Naive thymus-derived CD4-positive, alpha-beta T cell (primary cell): Measurements from ENCODE around the gene PDP2. TPM values are rescaled to one million over a fixed set of nuclear protein-coding genes. Genes with fewer than 3 reads are reported as not detected.
A peak's percentile ranks its signal among the peaks of the same experiment; 100 is the strongest.

Experiments
- ATAC-seq: fragments of 150-1000 bp; cut with Tn5 transposase; 2 replicates; pipeline ENCODE4 v1.10.0; 2021; ENCODE audit warnings: mild to moderate bottlenecking, moderate library complexity
- CTCF ChIA-PET: fragments of 350-600 bp; sonication (Branson Sonifier 250); formaldehyde crosslinking; loops from one replicate; lab custom pipeline; 2021; ENCODE audit warnings: antibody characterized with exemption; lab: Charles Lee
- POLR2A ChIA-PET: fragments of 350-600 bp; sonication (Branson Sonifier 250); formaldehyde crosslinking; loops from one replicate; lab custom pipeline; 2021; ENCODE audit warnings: antibody characterized with exemption, inconsistent platforms; lab: Charles Lee
- DNase-seq, 9 donors: peaks; one replicate each; pipeline versions ENCODE4 v3.0.0 to v3.0.0-alpha.2; 2020 to 2022; ENCODE audit warnings: mixed read lengths in 1 of 9
- H3K27ac ChIP-seq: one replicate; pipeline ENCODE4 v1.7.0; 2013; ENCODE audit warnings: mild to moderate bottlenecking, low read depth, low read length, moderate library complexity
- H3K27me3 ChIP-seq, 2 donors: one replicate each; pipeline ENCODE4 v1.7.0; 2013; ENCODE audit warnings: low read length in 2 of 2, mild to moderate bottlenecking in 2 of 2, moderate library complexity in 2 of 2; ENCODE audit not compliant: control insufficient read depth in 2 of 2, insufficient read depth in 2 of 2
- H3K36me3 ChIP-seq, 3 experiments: 1 replicate in 2 of 3; 2 replicates in 1 of 3; pipeline ENCODE4 v1.7.0; 2013; ENCODE audit warnings: low read length in 3 of 3, mild to moderate bottlenecking in 3 of 3, moderate library complexity in 1 of 3; ENCODE audit not compliant: insufficient read depth in 3 of 3, control insufficient read depth in 2 of 3
- H3K4me1 ChIP-seq, 2 donors: one replicate each; pipeline ENCODE4 v1.7.0; 2013; ENCODE audit warnings: low read length in 2 of 2, mild to moderate bottlenecking in 2 of 2, moderate library complexity in 1 of 2; ENCODE audit not compliant: control insufficient read depth in 2 of 2, insufficient read depth in 2 of 2
- H3K4me3 ChIP-seq: 2 replicates; pipeline ENCODE4 v1.7.0; 2013; ENCODE audit warnings: mild to moderate bottlenecking, low read length
- H3K9me3 ChIP-seq, 3 experiments: 1 replicate in 2 of 3; 2 replicates in 1 of 3; pipeline ENCODE4 v1.7.0; 2013; ENCODE audit warnings: low read length in 3 of 3; ENCODE audit not compliant: control insufficient read depth in 2 of 3
- H3K27ac Mint-ChIP-seq, 9 donors: one replicate each; pipeline ENCODE4 v1.8.0; 2020 to 2022; ENCODE audit warnings: mixed read lengths in 9 of 9, mild to moderate bottlenecking in 8 of 9, moderate library complexity in 5 of 9, inconsistent platforms in 2 of 9
- H3K27me3 Mint-ChIP-seq, 5 donors: one replicate each; pipeline ENCODE4 v1.8.0; 2021 to 2022; ENCODE audit warnings: mixed read lengths in 5 of 5, mild to moderate bottlenecking in 1 of 5
- H3K36me3 Mint-ChIP-seq, 5 donors: one replicate each; pipeline ENCODE4 v1.8.0; 2020 to 2022; ENCODE audit warnings: mixed read lengths in 5 of 5, mild to moderate bottlenecking in 3 of 5, inconsistent platforms in 1 of 5
- H3K4me1 Mint-ChIP-seq, 7 donors: one replicate each; pipeline ENCODE4 v1.8.0; 2020 to 2022; ENCODE audit warnings: mixed read lengths in 7 of 7, mild to moderate bottlenecking in 3 of 7, inconsistent platforms in 1 of 7
- H3K4me3 Mint-ChIP-seq, 10 donors: one replicate each; pipeline ENCODE4 v1.8.0; 2020 to 2022; ENCODE audit warnings: mild to moderate bottlenecking in 10 of 10, mixed read lengths in 10 of 10, moderate library complexity in 6 of 10, inconsistent platforms in 2 of 10
- H3K9me3 Mint-ChIP-seq, 11 donors: one replicate each; pipeline ENCODE4 v1.8.0; 2020 to 2022; ENCODE audit warnings: mixed read lengths in 11 of 11, mild to moderate bottlenecking in 4 of 11, inconsistent platforms in 1 of 11, moderate library complexity in 1 of 11
- intact Hi-C, 2 donors: fragments of 100-400 bp; cut with micrococcal nuclease; formaldehyde crosslinking; loops; one replicate each; pipeline ENCODE4 v1.15.1; 2023
- polyA plus RNA-seq, 2 donors: library from polyadenylated mRNA; unstranded; fragments of 300-500 nt; fragmentation: Illumina TruSeq; gene quantifications; one replicate each; pipeline ENCODE4 v1.2.3, GENCODE V29; 2021
- total RNA-seq, 6 experiments: library from RNA in 5 of 6; stranded (reverse) in 5 of 6; gene quantifications; 1 replicate in 5 of 6; 2 replicates in 1 of 6; pipeline ENCODE4 v1.2.3 and lab custom pipeline; 2021 to 2026

The PDP2 gene
- total and polyA plus RNA-seq, 7 experiments from 2014 or later = 1.6 to 24.0 (median 6.5) TPM

GRCh38 chr16:66910175-66910940, 30.0 kb downstream of the PDP2 start:
- Histone ChIP-seq H3K27me3 (no peaks in the 10 kb centered on the region), H3K4me3 (no peak overlapping the region), H3K9me3 (no peaks in the 10 kb centered on the region), H3K36me3 (no peaks in the 10 kb centered on the region), H3K27ac (no peak overlapping the region), H3K4me1 (peaks cover 0 to 9% of the 10 kb centered on the region in 2 donors)
- peak overlapping the region in 1 of 9 donors; percentile 59 for H3K27ac Mint-ChIP-seq
- no peaks in the 10 kb centered on the region for H3K9me3 Mint-ChIP-seq
- peaks cover 8 to 13% (median 11%) of the 10 kb centered on the region in 7 donors for H3K4me1 Mint-ChIP-seq
- ChIA-PET POLR2A (no interaction called here), CTCF (no interaction called here)
- DNase-seq = no peak
- H3K4me3 Mint-ChIP-seq = no peak overlapping the region
- H3K36me3 Mint-ChIP-seq = no peaks in the 10 kb centered on the region
- no peak for ATAC-seq
- H3K27me3 Mint-ChIP-seq = no peaks in the 10 kb centered on the region
- intact Hi-C loops = no loop called here

DNA sequence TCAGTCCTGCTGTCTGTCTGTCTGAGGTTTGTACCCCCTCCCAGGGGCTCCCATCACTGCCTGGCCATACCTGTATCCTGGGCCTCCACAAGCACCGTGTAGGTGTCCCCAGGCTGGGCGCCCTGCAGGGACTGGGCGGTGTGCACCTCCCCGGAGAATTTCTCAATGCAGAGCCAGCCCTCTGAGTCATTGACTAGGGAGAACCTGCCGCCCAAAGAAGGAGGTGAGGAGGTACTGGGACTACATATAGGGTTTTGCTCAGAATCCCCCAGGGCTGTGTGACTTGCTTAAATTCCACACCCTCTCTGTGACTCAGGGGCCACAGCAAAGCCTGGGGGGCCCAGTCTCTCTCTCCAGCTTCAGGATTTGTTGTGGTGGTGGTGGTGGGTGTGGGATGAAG, 30.8 kb downstream of the PDP2 start:
- intact Hi-C loops = no loop called here
- no peaks in the 10 kb centered on the region for H3K36me3 Mint-ChIP-seq
- no peak overlapping the region for H3K4me3 Mint-ChIP-seq
- H3K4me3 ChIP-seq = no peak overlapping the region
- H3K4me1 ChIP-seq = peaks cover 0 to 2% of the 10 kb centered on the region in 2 donors
- no peaks in the 10 kb centered on the region for H3K9me3 ChIP-seq
- no peak overlapping the region for H3K27ac Mint-ChIP-seq
- ATAC-seq = no peak
- H3K27ac ChIP-seq = no peak overlapping the region
- no peaks in the 10 kb centered on the region for H3K9me3 Mint-ChIP-seq
- no peaks in the 10 kb centered on the region for H3K27me3 Mint-ChIP-seq
- H3K4me1 Mint-ChIP-seq = peaks cover 4 to 6% (median 5%) of the 10 kb centered on the region in 7 donors
- no peaks in the 10 kb centered on the region for H3K27me3 ChIP-seq
- CTCF ChIA-PET = interaction anchor here (0.6 kb wide), 1 partner anchor 168 kb away, joined by 3 read pairs; no protein-coding TSS in a partner anchor
- DNase-seq = no peak
- no peaks in the 10 kb centered on the region for H3K36me3 ChIP-seq
- POLR2A ChIA-PET = interaction anchor here (0.6 kb wide), 1 partner anchor 19 kb away, joined by 3 read pairs; no protein-coding TSS in a partner anchor

GRCh38 chr16:66911801-66912200, 31.5 kb downstream of the PDP2 start:
- no peak overlapping the region for H3K4me3 ChIP-seq
- H3K4me1 Mint-ChIP-seq = peaks cover 0 to 3% (median 0%) of the 10 kb centered on the region in 7 donors
- H3K27me3 Mint-ChIP-seq = peaks cover 0 to 3% (median 0%) of the 10 kb centered on the region in 5 donors
- H3K9me3 ChIP-seq = no peaks in the 10 kb centered on the region
- POLR2A ChIA-PET = interaction anchor here (0.6 kb wide), 1 partner anchor 20 kb away, joined by 3 read pairs; no protein-coding TSS in a partner anchor
- H3K9me3 Mint-ChIP-seq = peaks cover 0 to 1% (median 0%) of the 10 kb centered on the region in 11 donors
- no peaks in the 10 kb centered on the region for H3K4me1 ChIP-seq
- no peaks in the 10 kb centered on the region for H3K27me3 ChIP-seq
- ATAC-seq (no peak), DNase-seq (no peak)
- no peaks in the 10 kb centered on the region for H3K36me3 ChIP-seq
- intact Hi-C loops = no loop called here
- no peak overlapping the region for H3K4me3 Mint-ChIP-seq
- H3K27ac Mint-ChIP-seq = no peak overlapping the region
- H3K27ac ChIP-seq = no peak overlapping the region
- H3K36me3 Mint-ChIP-seq = no peaks in the 10 kb centered on the region
- CTCF ChIA-PET = interaction anchor here (0.6 kb wide), 1 partner anchor 167 kb away, joined by 3 read pairs; no protein-coding TSS in a partner anchor

- Mint-ChIP-seq H3K4me3 (no peak overlapping the region), H3K36me3 (no peaks in the 10 kb centered on the region), H3K27me3 (peaks cover 0 to 3% (median 0%) of the 10 kb centered on the region in 5 donors), H3K4me1 (no peaks in the 10 kb centered on the region), H3K27ac (no peak overlapping the region), H3K9me3 (peaks cover 0 to 1% (median 0%) of the 10 kb centered on the region in 11 donors)
- Histone ChIP-seq H3K27me3 (no peaks in the 10 kb centered on the region), H3K4me3 (no peak overlapping the region), H3K9me3 (no peaks in the 10 kb centered on the region), H3K4me1 (no peaks in the 10 kb centered on the region), H3K27ac (no peak overlapping the region), H3K36me3 (no peaks in the 10 kb centered on the region)
- DNase-seq (no peak), ATAC-seq (no peak)
- intact Hi-C loops = no loop called here
- POLR2A ChIA-PET = no interaction called here
- CTCF ChIA-PET = interaction anchor here (0.7 kb wide), 1 partner anchor 83 kb away, joined by 3 read pairs; the partner anchor contains the start of gene NAE1
Observed at GRCh38 chr16:66913081-66913480, 32.8 kb downstream of the PDP2 start.

DNA sequence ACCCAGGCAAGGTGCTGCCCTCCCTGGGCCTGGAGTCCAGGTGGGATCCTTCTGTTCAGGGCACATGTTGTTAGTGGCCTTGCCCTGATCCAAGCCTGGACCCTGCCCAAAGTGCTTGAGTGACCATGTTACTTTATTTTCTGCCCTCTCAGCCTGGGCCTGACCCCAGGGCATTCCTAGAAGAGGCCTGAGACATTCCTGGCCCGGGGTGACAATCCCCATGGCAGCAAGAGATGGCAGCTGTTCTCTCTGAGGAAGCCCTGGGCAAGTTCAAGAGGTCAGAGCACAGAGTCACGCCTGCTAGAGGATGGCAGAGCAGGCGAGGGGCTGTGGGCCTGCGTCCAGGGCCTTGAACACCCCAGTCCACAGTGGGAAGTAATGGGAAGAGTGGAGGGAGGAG, 33.4 kb downstream of the PDP2 start:
- peaks cover 0 to 3% (median 0%) of the 10 kb centered on the region in 5 donors for H3K27me3 Mint-ChIP-seq
- H3K4me3 Mint-ChIP-seq = no peak overlapping the region
- H3K27ac ChIP-seq = no peak overlapping the region
- H3K4me3 ChIP-seq = no peak overlapping the region
- H3K4me1 Mint-ChIP-seq = no peaks in the 10 kb centered on the region
- ATAC-seq (no peak), DNase-seq (no peak)
- H3K9me3 Mint-ChIP-seq = peaks cover 0 to 1% (median 0%) of the 10 kb centered on the region in 11 donors
- H3K36me3 ChIP-seq = no peaks in the 10 kb centered on the region
- POLR2A ChIA-PET = no interaction called here
- CTCF ChIA-PET = no interaction called here
- no peaks in the 10 kb centered on the region for H3K4me1 ChIP-seq
- H3K27me3 ChIP-seq = no peaks in the 10 kb centered on the region
- no peak overlapping the region for H3K27ac Mint-ChIP-seq
- intact Hi-C loops = no loop called here
- no peaks in the 10 kb centered on the region for H3K9me3 ChIP-seq
- H3K36me3 Mint-ChIP-seq = no peaks in the 10 kb centered on the region

DNA sequence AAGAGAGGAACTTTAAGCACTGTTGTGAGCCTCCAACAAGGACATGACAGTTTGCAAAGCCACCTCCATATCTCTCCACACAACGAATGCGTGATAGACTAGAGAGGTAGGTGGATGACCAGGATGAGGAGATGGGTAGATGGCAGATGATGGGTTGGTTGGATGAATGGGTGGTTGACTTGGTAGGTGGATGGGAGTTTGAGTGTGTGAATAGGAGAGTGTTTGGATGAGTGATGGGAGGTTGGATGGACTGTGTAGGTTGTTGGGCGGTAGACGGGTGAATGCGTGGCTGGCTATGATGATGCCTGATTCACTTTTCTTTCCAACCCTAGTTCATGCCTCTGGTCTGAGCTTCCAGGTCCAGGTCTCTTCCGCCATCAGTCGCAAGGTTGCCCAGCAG, 34.2 kb downstream of the PDP2 start:
- H3K9me3 ChIP-seq = no peaks in the 10 kb centered on the region
- ChIA-PET POLR2A (no interaction called here), CTCF (no interaction called here)
- Mint-ChIP-seq H3K4me1 (no peaks in the 10 kb centered on the region), H3K36me3 (no peaks in the 10 kb centered on the region), H3K9me3 (peaks cover 0 to 1% (median 0%) of the 10 kb centered on the region in 11 donors), H3K4me3 (no peak overlapping the region), H3K27ac (no peak overlapping the region), H3K27me3 (peaks cover 0 to 6% (median 3%) of the 10 kb centered on the region in 5 donors)
- H3K4me1 ChIP-seq = no peaks in the 10 kb centered on the region
- H3K27ac ChIP-seq = no peak overlapping the region
- ATAC-seq (no peak), DNase-seq (no peak)
- no peak overlapping the region for H3K4me3 ChIP-seq
- no peaks in the 10 kb centered on the region for H3K36me3 ChIP-seq
- no peaks in the 10 kb centered on the region for H3K27me3 ChIP-seq
- intact Hi-C loops = no loop called here
